ENCODE results near the gene XRN2.
"Not testable (repeated sequence)": the region's sequence is repeated elsewhere in the genome, so short reads cannot be mapped to it uniquely, and the experiment has no call there.

DNA sequence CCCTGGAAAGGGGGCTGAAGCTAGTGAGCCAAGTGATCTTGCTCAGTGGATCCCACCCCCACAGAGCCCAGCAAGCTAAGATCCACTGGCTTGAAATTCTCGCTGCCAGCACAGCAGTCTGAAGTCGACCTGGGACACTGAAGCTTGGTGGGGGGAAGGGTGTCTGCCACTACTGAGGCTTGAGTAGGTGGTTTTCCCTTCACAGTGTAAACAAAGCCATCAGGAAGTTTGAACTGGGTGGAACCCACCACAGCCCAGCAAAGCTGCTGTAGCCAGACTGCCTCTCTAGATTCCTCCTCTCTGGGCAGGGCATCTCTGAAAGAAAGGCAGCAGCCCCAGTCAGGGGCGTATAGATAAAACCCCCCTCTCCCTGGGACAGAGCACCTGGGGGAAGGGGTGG is 110.9 kb downstream of the XRN2 start:
- not testable (repeated sequence) for TF ChIP-seq POLR2A, EP300 (IDR thresholded peaks at IDR 0.05)
- TF ChIP-seq, protein P1, sequence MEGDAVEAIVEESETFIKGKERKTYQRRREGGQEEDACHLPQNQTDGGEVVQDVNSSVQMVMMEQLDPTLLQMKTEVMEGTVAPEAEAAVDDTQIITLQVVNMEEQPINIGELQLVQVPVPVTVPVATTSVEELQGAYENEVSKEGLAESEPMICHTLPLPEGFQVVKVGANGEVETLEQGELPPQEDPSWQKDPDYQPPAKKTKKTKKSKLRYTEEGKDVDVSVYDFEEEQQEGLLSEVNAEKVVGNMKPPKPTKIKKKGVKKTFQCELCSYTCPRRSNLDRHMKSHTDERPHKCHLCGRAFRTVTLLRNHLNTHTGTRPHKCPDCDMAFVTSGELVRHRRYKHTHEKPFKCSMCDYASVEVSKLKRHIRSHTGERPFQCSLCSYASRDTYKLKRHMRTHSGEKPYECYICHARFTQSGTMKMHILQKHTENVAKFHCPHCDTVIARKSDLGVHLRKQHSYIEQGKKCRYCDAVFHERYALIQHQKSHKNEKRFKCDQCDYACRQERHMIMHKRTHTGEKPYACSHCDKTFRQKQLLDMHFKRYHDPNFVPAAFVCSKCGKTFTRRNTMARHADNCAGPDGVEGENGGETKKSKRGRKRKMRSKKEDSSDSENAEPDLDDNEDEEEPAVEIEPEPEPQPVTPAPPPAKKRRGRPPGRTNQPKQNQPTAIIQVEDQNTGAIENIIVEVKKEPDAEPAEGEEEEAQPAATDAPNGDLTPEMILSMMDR (IDR thresholded peaks at IDR 0.05) = not testable (repeated sequence)

Measured in ovary (tissue), 3 donors.